SK-N-SH treated with all-trans-retinoic acid at 6 μM for 48 hours (cell line): Measurements from ENCODE around the gene SOX30.

Experiments used
- ATAC-seq: fragments of 200-7000 bp; cut with Tn5 transposase; 3 replicates; pipeline ENCODE4 v1.9.1; 2020; ENCODE audit warnings: mild to moderate bottlenecking, moderate library complexity
- ARNTL ChIP-seq: fragments of 450-650 bp; formaldehyde crosslinking; IDR thresholded peaks from 2 replicates; pipeline ENCODE4 v1.5.0; 2020; ENCODE audit warnings: low read depth, mild to moderate bottlenecking, moderate library complexity, borderline replicate concordance
- BACH2 ChIP-seq: fragments of 250-450 bp; sonication (Bioruptor Pico); IDR thresholded peaks from 2 replicates; pipeline ENCODE4 v1.9.0; 2021; ENCODE audit warnings: mild to moderate bottlenecking, borderline replicate concordance
- CREB5 ChIP-seq: fragments of 250-450 bp; sonication (Bioruptor Pico); IDR thresholded peaks from 2 replicates; pipeline ENCODE4 v1.5.1; 2020; ENCODE audit warnings: low read depth, mild to moderate bottlenecking, moderate library complexity
- CSDC2 ChIP-seq: fragments of 250-450 bp; sonication (Bioruptor Pico); IDR thresholded peaks from 2 replicates; pipeline ENCODE4 v1.5.0; 2020; ENCODE audit warnings: mild to moderate bottlenecking, moderate library complexity
- CSRNP3 ChIP-seq: fragments of 250-450 bp; sonication (Bioruptor Pico); IDR thresholded peaks from 2 replicates; pipeline ENCODE4 v1.5.1; 2021; ENCODE audit warnings: mild to moderate bottlenecking, moderate library complexity
- ESRRG ChIP-seq: fragments of 250-450 bp; sonication (Bioruptor Pico); IDR thresholded peaks from 2 replicates; pipeline ENCODE4 v1.6.1; 2021; ENCODE audit warnings: mild to moderate bottlenecking
- GLIS3 ChIP-seq: fragments of 250-450 bp; sonication (Bioruptor Pico); IDR thresholded peaks from 2 replicates; pipeline ENCODE4 v1.5.0; 2020; ENCODE audit warnings: mild to moderate bottlenecking, moderate library complexity
- ISL1 ChIP-seq: fragments of 250-450 bp; sonication (Bioruptor Pico); IDR thresholded peaks from 2 replicates; pipeline ENCODE4 v2.1.2; 2022; ENCODE audit warnings: mild to moderate bottlenecking, moderate library complexity
- OSR1 ChIP-seq: fragments of 250-450 bp; sonication (Bioruptor Pico); IDR thresholded peaks from 2 replicates; pipeline ENCODE4 v1.8.0; 2022; ENCODE audit warnings: moderate library complexity, mild to moderate bottlenecking, inconsistent platforms
- PATZ1 ChIP-seq: fragments of 250-450 bp; sonication (Bioruptor Pico); IDR thresholded peaks from 2 replicates; pipeline ENCODE4 v1.8.0; 2020; ENCODE audit warnings: mild to moderate bottlenecking, moderate library complexity, borderline replicate concordance
- POU6F1 ChIP-seq: fragments of 250-450 bp; sonication (Bioruptor Pico); IDR thresholded peaks from 2 replicates; pipeline ENCODE4 v1.8.0; 2021; ENCODE audit warnings: low read depth, mild to moderate bottlenecking, moderate library complexity, borderline replicate concordance
- PPARA ChIP-seq: fragments of 250-450 bp; sonication (Bioruptor Pico); IDR thresholded peaks from 2 replicates; pipeline ENCODE4 v1.5.0; 2020; ENCODE audit warnings: mild to moderate bottlenecking, borderline replicate concordance
- RARB ChIP-seq: fragments of 250-450 bp; sonication (Bioruptor Pico); IDR thresholded peaks from 2 replicates; pipeline ENCODE4 v1.8.0; 2021; ENCODE audit warnings: mild to moderate bottlenecking, moderate library complexity
- SNAI2 ChIP-seq: fragments of 250-450 bp; sonication (Bioruptor Pico); IDR thresholded peaks from 2 replicates; pipeline ENCODE4 v1.5.0; 2020; ENCODE audit warnings: mild to moderate bottlenecking, moderate library complexity
- TCF4 ChIP-seq: fragments of 250-450 bp; sonication (Bioruptor Pico); IDR thresholded peaks from 2 replicates; pipeline ENCODE4 v1.8.0; 2021; ENCODE audit warnings: mild to moderate bottlenecking, moderate library complexity, borderline replicate concordance
- TOX ChIP-seq: fragments of 250-450 bp; sonication (Bioruptor Pico); IDR thresholded peaks from 2 replicates; pipeline ENCODE4 v1.8.0; 2021; ENCODE audit warnings: mild to moderate bottlenecking, moderate library complexity, borderline replicate concordance
- TSHZ2 ChIP-seq: fragments of 250-450 bp; sonication (Bioruptor Pico); IDR thresholded peaks from 2 replicates; pipeline ENCODE4 v1.5.0; 2020; ENCODE audit warnings: mild to moderate bottlenecking, moderate library complexity
- ZC3H10 ChIP-seq: fragments of 250-450 bp; sonication (Bioruptor Pico); IDR thresholded peaks from 2 replicates; pipeline ENCODE4 v1.5.1; 2021; ENCODE audit warnings: mild to moderate bottlenecking, moderate library complexity
- ZFP3 ChIP-seq: fragments of 250-450 bp; sonication (Bioruptor Pico); IDR thresholded peaks from 2 replicates; pipeline ENCODE4 v1.5.0; 2020; ENCODE audit warnings: mild to moderate bottlenecking, moderate library complexity
- ZFP30 ChIP-seq: fragments of 450-650 bp; formaldehyde crosslinking; IDR thresholded peaks from 2 replicates; pipeline ENCODE4 v1.5.0; 2022; ENCODE audit warnings: mild to moderate bottlenecking, moderate library complexity
- ZNF565 ChIP-seq: fragments of 450-650 bp; formaldehyde crosslinking; conservative IDR thresholded peaks from 2 replicates; pipeline ENCODE4 v1.5.0; 2020; ENCODE audit warnings: low read depth, mild to moderate bottlenecking, moderate library complexity
- ZNF8 ChIP-seq: fragments of 450-650 bp; formaldehyde crosslinking; IDR thresholded peaks from 2 replicates; pipeline ENCODE4 v1.5.0; 2020; ENCODE audit warnings: mild to moderate bottlenecking, moderate library complexity

Gene SOX30

GRCh38 chr5:157672976-157673375 lies 20.7 kb upstream of the SOX30 start:
- TF ChIP-seq ZNF565 (CRISPR knock-in tag), result no peak
- TF ChIP-seq, all 23 proteins: peak for 0
- ATAC-seq, result no peak

GRCh38 chr5:157671592-157672330 lies 19.5 kb upstream of the SOX30 start:
- TF ChIP-seq ZNF565 (CRISPR knock-in tag) (no peak), TCF4 (CRISPR knock-in tag) (no peak), ISL1 (CRISPR knock-in tag) (no peak), SNAI2 (no peak), RARB (CRISPR knock-in tag) (no peak), TSHZ2 (no peak), CSRNP3 (CRISPR knock-in tag) (no peak), PPARA (CRISPR knock-in tag) (no peak), ZFP3 (CRISPR knock-in tag) (no peak), BACH2 (CRISPR knock-in tag) (no peak), ARNTL (CRISPR knock-in tag) (no peak), ESRRG (CRISPR knock-in tag) (no peak), PATZ1 (no peak), OSR1 (CRISPR knock-in tag) (no peak), POU6F1 (CRISPR knock-in tag) (no peak), TOX (no peak), GLIS3 (CRISPR knock-in tag) (no peak), CSDC2 (CRISPR knock-in tag) (no peak), CREB5 (no peak)
- TF ChIP-seq, all 23 proteins: peak for 0
- ATAC-seq, result no peak

- TF ChIP-seq CSDC2 (CRISPR knock-in tag), result no peak
- TF ChIP-seq ZFP30 (CRISPR knock-in tag), result no peak
- no peak for TF ChIP-seq TSHZ2
- TF ChIP-seq SNAI2, result no peak
- no peak for TF ChIP-seq ARNTL (CRISPR knock-in tag)
- TF ChIP-seq ZNF8 (CRISPR knock-in tag), result no peak
- no peak for TF ChIP-seq ESRRG (CRISPR knock-in tag)
- no peak for TF ChIP-seq ZC3H10
- no peak for TF ChIP-seq OSR1 (CRISPR knock-in tag)
- no peak for TF ChIP-seq RARB (CRISPR knock-in tag)
- no peak for TF ChIP-seq POU6F1 (CRISPR knock-in tag)
- peak; percentile 86 for ATAC-seq
These were observed 18.7 kb upstream of the SOX30 start, which contains the start of gene C5orf52 for GRCh38 chr5:157670662-157671591. Gene C5orf52, plus strand, starts transcription at chr5:157671533. Its CDS starts 82 bp downstream, at chr5:157671615.
